Endodermal cell (in vitro differentiated cells): Measurements from ENCODE around the gene TOP2A. TPM values are rescaled to one million over a fixed set of nuclear protein-coding genes. Genes with fewer than 3 reads are reported as not detected.

Experiments used
- DNase-seq: peaks from one replicate; pipeline ENCODE4 v3.0.0-alpha.2; 2017
- H3K27ac ChIP-seq: 2 replicates; pipeline ENCODE4 v1.5.1; 2013; ENCODE audit warnings: mild to moderate bottlenecking, low read depth, low read length, moderate library complexity
- H3K27me3 ChIP-seq: 2 replicates; pipeline ENCODE4 v1.6.1; 2013; ENCODE audit warnings: mild to moderate bottlenecking, low read length, moderate library complexity; ENCODE audit not compliant: insufficient read depth, control insufficient read depth, poor library complexity, severe bottlenecking
- H3K36me3 ChIP-seq: 2 replicates; pipeline ENCODE4 v1.7.0; 2013; ENCODE audit warnings: mild to moderate bottlenecking, low read length, moderate library complexity; ENCODE audit not compliant: control insufficient read depth, insufficient read depth
- H3K4me1 ChIP-seq: one replicate; pipeline ENCODE4 v1.7.0; 2013; ENCODE audit warnings: low read length; ENCODE audit not compliant: control insufficient read depth, insufficient read depth
- H3K4me3 ChIP-seq: 2 replicates; pipeline ENCODE4 v1.5.1; 2013; ENCODE audit warnings: mild to moderate bottlenecking, low read length, moderate library complexity
- H3K9ac ChIP-seq: 2 replicates; pipeline ENCODE4 v1.6.1; 2013; ENCODE audit warnings: mild to moderate bottlenecking, low read length, moderate library complexity; ENCODE audit not compliant: poor library complexity, severe bottlenecking; ENCODE audit errors: extremely low read depth
- H3K9me3 ChIP-seq: 2 replicates; pipeline ENCODE4 v1.6.1; 2013; ENCODE audit warnings: mild to moderate bottlenecking, low read length, moderate library complexity; ENCODE audit not compliant: control insufficient read depth
- H3K27ac Mint-ChIP-seq: 2 replicates; pipeline ENCODE4 v1.8.0; 2020; ENCODE audit warnings: mixed read lengths
- H3K27me3 Mint-ChIP-seq: 2 replicates; pipeline ENCODE4 v1.8.0; 2021; ENCODE audit warnings: mild to moderate bottlenecking, mixed read lengths; ENCODE audit not compliant: insufficient read depth
- H3K36me3 Mint-ChIP-seq: 2 replicates; pipeline ENCODE4 v1.8.0; 2020; ENCODE audit warnings: low read depth, mixed read lengths
- H3K4me1 Mint-ChIP-seq: 2 replicates; pipeline ENCODE4 v1.8.0; 2020; ENCODE audit warnings: mixed read lengths
- H3K4me3 Mint-ChIP-seq: 2 replicates; pipeline ENCODE4 v1.8.0; 2020; ENCODE audit warnings: mild to moderate bottlenecking, moderate library complexity, mixed read lengths
- H3K9me3 Mint-ChIP-seq: 2 replicates; pipeline ENCODE4 v1.8.0; 2020; ENCODE audit warnings: mild to moderate bottlenecking, mixed read lengths
- CTCF ChIP-seq: fragments of 200-600 bp; sonication (generic); conservative IDR thresholded peaks from 2 replicates; pipeline ENCODE4 v1.5.0; 2021; ENCODE audit warnings: antibody characterized with exemption, mild to moderate bottlenecking
- WGBS, 2 experiments: methylation state at CpG; one replicate each; pipeline versions ENCODE4 v1.1.5 to v1.1.7; 2013; ENCODE audit warnings: missing lambda C conversion rate in 2 of 2, mixed read lengths in 1 of 2; ENCODE audit not compliant: insufficient coverage in 1 of 2, insufficient read length in 1 of 2; 5-methylcytosine and 5-hydroxymethylcytosine counted together
- total RNA-seq, 2 donors: library from RNA; stranded (reverse); fragmentation: NEBNext Ultra II Directional in 1 of 2; extraction: Animal tissue kit (Norgen Biotek cat#: 25700) in 1 of 2; gene quantifications; 2 replicates in 1 of 2; 3 replicates in 1 of 2; pipeline ENCODE4 v1.2.1, GENCODE V29; 2021

The TOP2A gene
- total RNA-seq, 2 donors from 2014 or later, result 173 to 246 TPM

- Histone ChIP-seq H3K36me3 (no peaks in the 10 kb centered on the region), H3K4me1 (peaks cover 11% of the 10 kb centered on the region), H3K9me3 (no peaks in the 10 kb centered on the region), H3K9ac (no peak overlapping the region), H3K27me3 (no peaks in the 10 kb centered on the region), H3K27ac (no peak overlapping the region), H3K4me3 (no peak overlapping the region)
- 93 to 96% methylated on average over 4 to 19 of the region's 19 CpGs for WGBS, 2 experiments
- no peak for TF ChIP-seq CTCF
- DNase-seq, result no peak
- Mint-ChIP-seq H3K27me3 (no peaks in the 10 kb centered on the region), H3K4me1 (peaks cover 13% of the 10 kb centered on the region), H3K4me3 (no peak overlapping the region), H3K9me3 (no peaks in the 10 kb centered on the region), H3K27ac (no peak overlapping the region), H3K36me3 (peaks cover 36% of the 10 kb centered on the region)
These were observed 36.4 kb upstream of the TOP2A start for GRCh38 chr17:40453881-40454612.

GRCh38 chr17:40452921-40453378, 35.3 kb upstream of the TOP2A start:
- Mint-ChIP-seq H3K4me3 (no peak overlapping the region), H3K36me3 (peaks cover 36% of the 10 kb centered on the region), H3K9me3 (no peaks in the 10 kb centered on the region), H3K27me3 (no peaks in the 10 kb centered on the region), H3K4me1 (peaks cover 10% of the 10 kb centered on the region), H3K27ac (no peak overlapping the region)
- H3K27ac ChIP-seq, result no peak overlapping the region
- DNase-seq, result no peak
- no peak overlapping the region for H3K4me3 ChIP-seq
- 92 to 98% methylated on average over 7 to 15 of the region's 15 CpGs for WGBS, 2 experiments
- no peaks in the 10 kb centered on the region for H3K9me3 ChIP-seq
- no peaks in the 10 kb centered on the region for H3K27me3 ChIP-seq
- peaks cover 3% of the 10 kb centered on the region for H3K4me1 ChIP-seq
- no peak overlapping the region for H3K9ac ChIP-seq
- no peaks in the 10 kb centered on the region for H3K36me3 ChIP-seq
- TF ChIP-seq CTCF, result no peak

GRCh38 chr17:40452216-40452787, 34.6 kb upstream of the TOP2A start:
- H3K27ac Mint-ChIP-seq, result no peak overlapping the region
- Histone ChIP-seq H3K27ac (no peak overlapping the region), H3K9ac (no peak overlapping the region), H3K4me1 (no peaks in the 10 kb centered on the region), H3K4me3 (no peak overlapping the region), H3K36me3 (no peaks in the 10 kb centered on the region), H3K9me3 (no peaks in the 10 kb centered on the region), H3K27me3 (no peaks in the 10 kb centered on the region)
- no peak for TF ChIP-seq CTCF
- no peaks in the 10 kb centered on the region for H3K9me3 Mint-ChIP-seq
- H3K27me3 Mint-ChIP-seq, result no peaks in the 10 kb centered on the region
- no peak overlapping the region for H3K4me3 Mint-ChIP-seq
- WGBS, 2 experiments, result 92 to 100% methylated on average over 2 to 7 of the region's 7 CpGs
- DNase-seq, result no peak
- peaks cover 5% of the 10 kb centered on the region for H3K4me1 Mint-ChIP-seq
- peaks cover 33% of the 10 kb centered on the region for H3K36me3 Mint-ChIP-seq
